Nephron progenitor cell (in vitro differentiated cells): Measurements from ENCODE around the gene CPSF2.
A peak's percentile ranks its signal among the peaks of the same experiment; 100 is the strongest.
"Not testable (repeated sequence)": the region's sequence is repeated elsewhere in the genome, so short reads cannot be mapped to it uniquely, and the experiment has no call there.

Source experiments
- DNase-seq: peaks from one replicate; pipeline ENCODE4 v3.0.0; 2021
- H3K27ac Mint-ChIP-seq: 2 replicates; pipeline ENCODE4 v1.8.0; 2021; ENCODE audit warnings: mild to moderate bottlenecking, moderate library complexity, mixed read lengths
- H3K27me3 Mint-ChIP-seq: 2 replicates; pipeline ENCODE4 v1.8.0; 2021; ENCODE audit warnings: mild to moderate bottlenecking, low read depth, mixed read lengths; ENCODE audit not compliant: poor library complexity
- H3K36me3 Mint-ChIP-seq: 2 replicates; pipeline ENCODE4 v1.8.0; 2021; ENCODE audit warnings: low read depth, mixed read lengths
- H3K4me1 Mint-ChIP-seq: 2 replicates; pipeline ENCODE4 v1.8.0; 2021; ENCODE audit warnings: mixed read lengths
- H3K4me3 Mint-ChIP-seq: 2 replicates; pipeline ENCODE4 v1.8.0; 2021; ENCODE audit warnings: mild to moderate bottlenecking, moderate library complexity, mixed read lengths
- H3K9me3 Mint-ChIP-seq: 2 replicates; pipeline ENCODE4 v1.8.0; 2021; ENCODE audit warnings: mild to moderate bottlenecking, moderate library complexity, mixed read lengths
- TF ChIP-seq, protein P1 (sequence below): fragments of 200-600 bp; sonication (generic); IDR thresholded peaks from 2 replicates; pipeline ENCODE4 v1.5.0; 2021; ENCODE audit warnings: antibody characterized with exemption

The CPSF2 gene

DNA sequence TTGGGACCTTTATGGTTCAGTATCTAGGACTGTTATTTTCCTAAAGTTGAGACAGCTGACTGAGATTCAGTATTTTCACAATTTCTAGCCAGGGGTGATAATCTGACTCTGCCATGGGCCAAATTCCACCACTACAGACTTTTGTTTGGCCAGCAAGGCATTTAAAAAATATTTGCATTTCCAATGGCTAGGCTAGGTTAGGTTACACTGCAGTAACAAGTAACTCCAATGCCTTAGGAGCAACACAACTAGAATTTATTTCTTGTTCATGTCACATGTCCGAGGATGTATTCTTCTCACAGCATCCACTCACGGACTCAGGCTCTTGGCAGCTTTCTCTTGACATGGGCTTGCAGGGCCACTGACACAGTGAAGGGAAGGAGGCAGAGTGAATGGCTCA is 83.0 kb downstream of the CPSF2 start:
- no peaks in the 10 kb centered on the region for H3K36me3 Mint-ChIP-seq
- TF ChIP-seq, protein P1, sequence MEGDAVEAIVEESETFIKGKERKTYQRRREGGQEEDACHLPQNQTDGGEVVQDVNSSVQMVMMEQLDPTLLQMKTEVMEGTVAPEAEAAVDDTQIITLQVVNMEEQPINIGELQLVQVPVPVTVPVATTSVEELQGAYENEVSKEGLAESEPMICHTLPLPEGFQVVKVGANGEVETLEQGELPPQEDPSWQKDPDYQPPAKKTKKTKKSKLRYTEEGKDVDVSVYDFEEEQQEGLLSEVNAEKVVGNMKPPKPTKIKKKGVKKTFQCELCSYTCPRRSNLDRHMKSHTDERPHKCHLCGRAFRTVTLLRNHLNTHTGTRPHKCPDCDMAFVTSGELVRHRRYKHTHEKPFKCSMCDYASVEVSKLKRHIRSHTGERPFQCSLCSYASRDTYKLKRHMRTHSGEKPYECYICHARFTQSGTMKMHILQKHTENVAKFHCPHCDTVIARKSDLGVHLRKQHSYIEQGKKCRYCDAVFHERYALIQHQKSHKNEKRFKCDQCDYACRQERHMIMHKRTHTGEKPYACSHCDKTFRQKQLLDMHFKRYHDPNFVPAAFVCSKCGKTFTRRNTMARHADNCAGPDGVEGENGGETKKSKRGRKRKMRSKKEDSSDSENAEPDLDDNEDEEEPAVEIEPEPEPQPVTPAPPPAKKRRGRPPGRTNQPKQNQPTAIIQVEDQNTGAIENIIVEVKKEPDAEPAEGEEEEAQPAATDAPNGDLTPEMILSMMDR = no peak
- H3K4me1 Mint-ChIP-seq = peaks cover 7% of the 10 kb centered on the region
- no peak overlapping the region for H3K27ac Mint-ChIP-seq
- H3K27me3 Mint-ChIP-seq = peaks cover 34% of the 10 kb centered on the region
- H3K9me3 Mint-ChIP-seq = peaks cover 3% of the 10 kb centered on the region
- DNase-seq = no peak
- H3K4me3 Mint-ChIP-seq = no peak overlapping the region

DNA sequence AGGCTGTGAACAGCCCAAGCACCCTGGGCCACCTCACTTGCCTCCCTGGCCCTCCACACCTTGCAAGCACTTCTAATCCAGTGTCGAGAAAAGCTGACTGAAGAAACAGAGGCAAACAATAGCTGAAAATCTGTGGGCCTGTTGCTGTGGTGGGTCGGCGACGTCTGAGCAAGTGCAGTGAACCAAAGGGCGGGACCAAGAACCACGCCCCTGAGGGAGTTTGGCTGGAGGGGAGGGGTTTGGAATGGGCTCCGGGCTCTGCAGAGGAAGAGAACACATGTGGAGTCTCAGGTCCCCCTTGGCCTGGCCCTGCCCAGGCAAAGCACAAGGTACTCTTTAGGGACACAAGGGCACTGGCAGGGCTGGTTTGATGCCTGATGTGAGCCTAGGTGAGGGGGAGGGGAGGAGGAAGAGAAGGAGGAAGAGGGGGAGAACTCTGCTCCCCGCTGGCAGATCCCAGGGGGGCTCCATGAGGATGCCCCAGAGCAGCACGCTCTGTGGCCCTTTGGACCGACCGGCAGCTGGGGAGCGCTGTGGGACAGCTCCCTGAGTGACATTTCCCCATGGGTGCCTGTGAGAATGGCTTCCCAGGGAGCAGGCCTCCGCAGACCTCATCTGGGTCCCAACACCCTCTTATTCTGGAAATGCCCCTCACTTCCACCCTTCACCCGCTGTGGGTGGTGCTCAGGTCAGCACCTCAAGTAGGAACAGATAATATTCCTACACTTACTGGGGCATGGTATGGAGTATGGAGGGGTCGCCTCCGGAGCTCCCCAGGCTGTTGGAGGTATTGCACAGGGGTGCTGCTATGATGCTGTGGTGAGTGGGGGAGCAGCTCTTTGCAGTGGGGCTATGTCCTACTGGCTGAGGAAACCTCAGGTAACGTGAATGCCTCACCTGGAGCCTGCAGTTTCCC is 85.5 kb downstream of the CPSF2 start:
- Mint-ChIP-seq H3K9me3 (peaks cover 13% of the 10 kb centered on the region), H3K36me3 (no peaks in the 10 kb centered on the region), H3K27me3 (peaks cover 20% of the 10 kb centered on the region), H3K27ac (peak overlapping the region; percentile 74), H3K4me1 (peaks cover 7% of the 10 kb centered on the region), H3K4me3 (no peak overlapping the region)
- no peak for DNase-seq
- TF ChIP-seq, protein P1 = no peak

DNA sequence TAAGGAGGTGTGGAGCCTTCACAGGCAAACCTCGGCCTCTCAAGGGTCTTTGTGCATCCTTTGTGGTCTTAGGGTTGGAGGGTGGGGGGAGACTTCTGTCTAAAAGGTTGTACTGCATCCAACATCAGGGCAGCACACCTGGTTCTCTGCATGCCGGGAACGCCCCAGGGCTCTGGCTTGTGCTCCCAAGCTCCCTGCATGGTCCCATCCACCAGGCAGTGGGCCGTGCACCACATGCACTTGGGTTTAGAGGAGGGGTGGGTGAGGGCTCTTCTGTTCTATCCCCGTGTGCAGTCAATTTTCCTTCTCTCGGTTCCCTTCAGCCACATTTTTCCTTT is 86.1 kb downstream of the CPSF2 start:
- TF ChIP-seq, protein P1 = no peak
- no peak overlapping the region for H3K4me3 Mint-ChIP-seq
- DNase-seq = no peak
- peaks cover 16% of the 10 kb centered on the region for H3K27me3 Mint-ChIP-seq
- no peaks in the 10 kb centered on the region for H3K36me3 Mint-ChIP-seq
- no peak overlapping the region for H3K27ac Mint-ChIP-seq
- H3K4me1 Mint-ChIP-seq = peaks cover 7% of the 10 kb centered on the region
- H3K9me3 Mint-ChIP-seq = peaks cover 20% of the 10 kb centered on the region

DNA sequence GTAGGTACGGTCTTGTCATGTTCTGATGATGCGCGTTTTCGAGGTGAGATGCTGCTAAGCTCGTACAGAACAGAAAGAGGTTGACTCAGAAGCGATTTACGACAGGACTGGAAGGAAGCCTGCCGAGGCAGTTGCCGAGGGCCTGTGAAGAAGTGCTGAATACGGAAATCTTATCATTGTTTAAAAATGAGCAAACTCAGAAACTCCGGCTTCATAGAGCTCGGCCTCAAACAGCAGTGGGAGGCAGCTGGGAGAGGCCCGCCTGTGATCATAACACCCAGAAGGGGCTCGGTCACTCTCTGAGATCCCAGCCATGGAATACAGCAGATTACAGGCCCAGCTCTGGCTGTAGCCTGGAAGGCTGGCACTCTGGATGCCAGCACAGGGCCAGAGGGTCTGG is 87.4 kb downstream of the CPSF2 start:
- Mint-ChIP-seq H3K36me3 (no peaks in the 10 kb centered on the region), H3K4me1 (peaks cover 7% of the 10 kb centered on the region), H3K27me3 (peaks cover 12% of the 10 kb centered on the region), H3K27ac (no peak overlapping the region), H3K9me3 (peaks cover 26% of the 10 kb centered on the region), H3K4me3 (no peak overlapping the region)
- DNase-seq = no peak
- TF ChIP-seq, protein P1 = no peak

DNA sequence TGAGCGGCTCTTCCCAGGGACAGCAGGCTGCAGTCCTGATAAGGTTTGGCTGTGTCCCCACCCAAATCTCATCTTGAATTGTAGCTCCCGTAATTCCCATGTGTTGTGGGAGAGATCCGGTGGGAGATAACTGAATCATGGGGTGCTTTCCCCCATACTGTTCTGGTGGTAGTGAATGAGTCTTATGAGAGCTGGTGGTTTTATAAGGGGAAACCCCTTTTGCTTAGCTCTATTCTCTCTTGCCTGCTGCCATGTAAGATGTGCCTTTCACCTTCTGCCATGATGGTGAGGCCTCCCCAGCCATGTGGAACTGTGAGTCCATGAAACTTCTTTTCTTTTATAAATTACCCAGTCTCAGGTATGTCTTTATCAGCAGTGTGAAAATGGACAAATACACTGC is 91.4 kb downstream of the CPSF2 start:
- not testable (repeated sequence) for H3K27ac Mint-ChIP-seq, H3K4me1 Mint-ChIP-seq, H3K4me3 Mint-ChIP-seq, DNase-seq, H3K36me3 Mint-ChIP-seq
- peaks cover 11% of the 10 kb centered on the region for H3K27me3 Mint-ChIP-seq
- H3K9me3 Mint-ChIP-seq = peaks cover 23% of the 10 kb centered on the region

DNA sequence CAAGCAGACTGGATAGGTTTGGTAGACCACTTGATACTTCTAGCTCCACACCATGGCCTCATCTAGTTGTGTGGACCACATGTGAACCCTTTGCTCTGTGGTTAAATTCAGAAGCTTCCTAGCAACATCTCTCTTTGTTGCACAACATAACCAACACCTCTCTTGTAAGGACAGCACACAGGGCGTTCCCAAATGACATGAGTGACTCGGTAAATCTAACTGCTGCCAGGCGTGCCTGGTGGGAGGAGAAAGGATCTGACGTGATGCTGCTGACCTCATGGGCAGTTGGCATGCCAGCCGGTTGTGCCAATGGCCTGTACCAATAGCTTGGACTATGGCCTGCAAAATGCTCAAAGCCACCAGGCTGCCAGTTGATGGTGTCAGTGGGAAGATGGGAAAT is 93.8 kb downstream of the CPSF2 start:
- Mint-ChIP-seq H3K27ac (no peak overlapping the region), H3K9me3 (peaks cover 23% of the 10 kb centered on the region), H3K27me3 (peaks cover 10% of the 10 kb centered on the region), H3K4me3 (no peak overlapping the region), H3K36me3 (no peaks in the 10 kb centered on the region), H3K4me1 (no peaks in the 10 kb centered on the region)
- TF ChIP-seq, protein P1 = no peak
- DNase-seq = no peak
